ACC112 (cell line): ENCODE results near the gene CKAP2L.

Experiments used
- H2AFZ ChIP-seq: fragments of 200-600 bp; sonication (generic); one replicate; pipeline ENCODE4 v1.6.0; 2017; ENCODE audit warnings: antibody characterized with exemption, low read length; ENCODE audit not compliant: unreplicated experiment
- H3K27ac ChIP-seq: fragments of 200-600 bp; sonication (generic); 2 replicates; pipeline ENCODE4 v1.5.1; 2014; ENCODE audit warnings: low read depth, mild to moderate bottlenecking, antibody characterized with exemption, low read length, moderate library complexity
- H3K27me3 ChIP-seq: fragments of 200-600 bp; sonication (generic); 2 replicates; pipeline ENCODE4 v1.6.1; 2014; ENCODE audit warnings: mild to moderate bottlenecking, antibody characterized with exemption, low read length, moderate library complexity, mixed read lengths; ENCODE audit not compliant: insufficient read depth
- H3K36me3 ChIP-seq: fragments of 200-600 bp; sonication (generic); 2 replicates; pipeline ENCODE4 v1.6.1; 2016; ENCODE audit warnings: mild to moderate bottlenecking, antibody characterized with exemption, low read length, moderate library complexity, mixed read lengths; ENCODE audit not compliant: insufficient read depth
- H3K4me1 ChIP-seq: fragments of 200-600 bp; sonication (generic); one replicate; pipeline ENCODE4 v1.6.1; 2016; ENCODE audit warnings: low read length, mixed read lengths; ENCODE audit not compliant: insufficient read depth, unreplicated experiment, control insufficient read depth
- H3K4me3 ChIP-seq: fragments of 200-600 bp; sonication (generic); 2 replicates; pipeline ENCODE4 v1.5.1; 2014; ENCODE audit warnings: mild to moderate bottlenecking, low read depth, low read length
- H3K79me2 ChIP-seq: fragments of 200-600 bp; sonication (generic); one replicate; pipeline ENCODE4 v1.6.0; 2016; ENCODE audit warnings: low read length; ENCODE audit not compliant: control insufficient read depth, unreplicated experiment, insufficient read depth

The CKAP2L gene

GRCh38 chr2:112762276-112762675 is 2.1 kb downstream of the CKAP2L start:
- peaks cover 18% of the 10 kb centered on the region; the same call in 1 of the 2 replicates for H3K36me3 ChIP-seq
- peaks cover 53% of the 10 kb centered on the region for H3K79me2 ChIP-seq

GRCh38 chr2:112760149-112760548 is 4.3 kb downstream of the CKAP2L start:
- no peak overlapping the region for H2AFZ ChIP-seq
- peaks cover 60% of the 10 kb centered on the region for H3K79me2 ChIP-seq
- peaks cover 35% of the 10 kb centered on the region for H3K36me3 ChIP-seq
- no peak overlapping the region for H3K27ac ChIP-seq
- H3K4me3 ChIP-seq = no peak overlapping the region
- H3K4me1 ChIP-seq = peaks cover 18% of the 10 kb centered on the region
- no peaks in the 10 kb centered on the region for H3K27me3 ChIP-seq

More at GRCh38 chr2:112762276-112762675, 2.1 kb downstream of the CKAP2L start:
- peak overlapping the region; percentile 90 for H3K4me3 ChIP-seq
- H3K27ac ChIP-seq = no peak overlapping the region
- peak overlapping the region; percentile 35 for H2AFZ ChIP-seq
- H3K4me1 ChIP-seq = peaks cover 27% of the 10 kb centered on the region
- no peaks in the 10 kb centered on the region for H3K27me3 ChIP-seq

- H3K36me3 ChIP-seq = peaks cover 49% of the 10 kb centered on the region
- H3K27ac ChIP-seq = no peak overlapping the region
- H2AFZ ChIP-seq = no peak overlapping the region
- peaks cover 17% of the 10 kb centered on the region for H3K4me1 ChIP-seq
- peaks cover 57% of the 10 kb centered on the region for H3K79me2 ChIP-seq
- no peaks in the 10 kb centered on the region for H3K27me3 ChIP-seq
- H3K4me3 ChIP-seq = no peak overlapping the region
Measured at GRCh38 chr2:112758711-112759110, 5.7 kb downstream of the CKAP2L start.

- Histone ChIP-seq H2AFZ (no peak overlapping the region), H3K36me3 (peaks cover 49% of the 10 kb centered on the region), H3K4me1 (peaks cover 10% of the 10 kb centered on the region), H3K27me3 (no peaks in the 10 kb centered on the region), H3K79me2 (peaks cover 47% of the 10 kb centered on the region), H3K4me3 (no peak overlapping the region), H3K27ac (no peak overlapping the region)
Measured at GRCh38 chr2:112757265-112757664, 7.1 kb downstream of the CKAP2L start.

- Histone ChIP-seq H3K4me1 (peaks cover 5% of the 10 kb centered on the region), H3K79me2 (peaks cover 39% of the 10 kb centered on the region), H3K36me3 (peaks cover 49% of the 10 kb centered on the region), H3K27ac (no peak overlapping the region), H3K27me3 (no peaks in the 10 kb centered on the region), H3K4me3 (no peak overlapping the region), H2AFZ (no peak overlapping the region)
Measured at GRCh38 chr2:112756207-112756606, 8.2 kb downstream of the CKAP2L start.

GRCh38 chr2:112755444-112755843 is 9.0 kb downstream of the CKAP2L start:
- Histone ChIP-seq H3K4me1 (peaks cover 5% of the 10 kb centered on the region), H3K79me2 (peaks cover 39% of the 10 kb centered on the region), H2AFZ (no peak overlapping the region), H3K4me3 (no peak overlapping the region), H3K27me3 (no peaks in the 10 kb centered on the region), H3K27ac (no peak overlapping the region), H3K36me3 (peaks cover 49% of the 10 kb centered on the region)

- H2AFZ ChIP-seq = no peak overlapping the region
- no peaks in the 10 kb centered on the region for H3K27me3 ChIP-seq
- peaks cover 41% of the 10 kb centered on the region for H3K79me2 ChIP-seq
- H3K27ac ChIP-seq = no peak overlapping the region
- H3K36me3 ChIP-seq = peaks cover 44% of the 10 kb centered on the region
- no peak overlapping the region for H3K4me3 ChIP-seq
- H3K4me1 ChIP-seq = peaks cover 9% of the 10 kb centered on the region
Measured at GRCh38 chr2:112754564-112754963, 9.8 kb downstream of the CKAP2L start.

GRCh38 chr2:112752667-112753066 is 11.7 kb downstream of the CKAP2L start:
- Histone ChIP-seq H3K36me3 (peaks cover 32% of the 10 kb centered on the region), H3K79me2 (peaks cover 44% of the 10 kb centered on the region), H3K4me1 (peaks cover 9% of the 10 kb centered on the region), H3K27ac (peak overlapping the region; percentile 60; the same call in 1 of the 2 replicates), H3K4me3 (no peak overlapping the region), H3K27me3 (no peaks in the 10 kb centered on the region), H2AFZ (no peak overlapping the region)

- Histone ChIP-seq H3K79me2 (peaks cover 49% of the 10 kb centered on the region), H3K4me3 (no peak overlapping the region), H3K36me3 (peaks cover 32% of the 10 kb centered on the region), H2AFZ (no peak overlapping the region), H3K27ac (peak overlapping the region; percentile 60), H3K27me3 (no peaks in the 10 kb centered on the region), H3K4me1 (peaks cover 9% of the 10 kb centered on the region)
Measured at GRCh38 chr2:112751451-112752197, 12.8 kb downstream of the CKAP2L start.

- Histone ChIP-seq H3K27ac (peak overlapping the region; percentile 60), H3K4me1 (peaks cover 9% of the 10 kb centered on the region), H3K4me3 (no peak overlapping the region), H3K27me3 (no peaks in the 10 kb centered on the region), H3K79me2 (peaks cover 45% of the 10 kb centered on the region), H2AFZ (no peak overlapping the region), H3K36me3 (peaks cover 25% of the 10 kb centered on the region)
Measured at GRCh38 chr2:112750560-112750843, 13.9 kb downstream of the CKAP2L start.

GRCh38 chr2:112749755-112750559 is 14.5 kb downstream of the CKAP2L start:
- Histone ChIP-seq H3K27ac (peak overlapping the region; percentile 60), H3K36me3 (peaks cover 21% of the 10 kb centered on the region), H3K27me3 (no peaks in the 10 kb centered on the region), H3K4me3 (no peak overlapping the region), H3K4me1 (peaks cover 9% of the 10 kb centered on the region), H2AFZ (no peak overlapping the region), H3K79me2 (peaks cover 42% of the 10 kb centered on the region)
